ENCODE measurements around the gene CHKB.
A peak's percentile ranks its signal among the peaks of the same experiment; 100 is the strongest.

- TF ChIP-seq CTCF (IDR thresholded peaks at IDR 0.05; ENCODE audit: low read length) (peak; percentile 75), EZH2 (IDR thresholded peaks at IDR 0.05; ENCODE audit: borderline replicate concordance, low read length) (no peak)
These were observed 38.4 kb downstream of the CHKB start for GRCh38 chr22:50544078-50544745.
